ENCODE measurements around the gene RAD18. TPM values are rescaled to one million over a fixed set of nuclear protein-coding genes. Genes with fewer than 3 reads are reported as not detected.

Gene RAD18
- total RNA-seq, 2 donors from 2014 or later = 3.0 to 7.2 TPM

DNA sequence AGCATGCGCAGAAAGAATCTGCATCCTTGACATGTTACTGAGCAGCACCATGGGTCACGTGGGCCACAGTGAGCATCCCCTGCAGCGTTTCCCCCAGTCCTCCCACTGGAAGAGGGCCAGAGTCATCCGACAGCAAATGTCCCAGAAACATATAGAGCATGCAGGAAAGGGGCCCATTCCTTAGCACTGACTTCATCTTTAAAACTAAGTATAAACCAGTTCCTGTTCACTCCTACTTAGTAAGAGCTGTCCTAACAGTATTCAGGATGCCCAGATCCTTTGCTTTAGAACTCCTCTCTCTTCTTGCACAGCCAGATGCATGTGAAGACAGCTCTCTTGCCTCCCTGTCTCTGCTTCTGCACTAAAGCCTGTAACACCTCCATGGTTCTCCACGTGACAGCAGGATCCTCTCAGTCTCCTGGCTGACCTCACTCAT, 114.6 kb downstream of the RAD18 start:
- ATAC-seq (ENCODE audit: insufficient number of reproducible peaks, low FRiP score, low read depth) = no peak
- Histone ChIP-seq H3K4me1 (ENCODE audit: control insufficient read depth in 1 of 2, low read depth in 2 of 2) (peaks cover 0 to 27% of the 10 kb centered on the region in 2 donors), H3K4me3 (no peak overlapping the region), H3K9me3 (no peaks in the 10 kb centered on the region), H3K27ac (no peak overlapping the region), H3K36me3 (no peaks in the 10 kb centered on the region), H3K27me3 (replicated peaks; ENCODE audit: insufficient read depth) (no peaks in the 10 kb centered on the region)
- TF ChIP-seq, protein P1, sequence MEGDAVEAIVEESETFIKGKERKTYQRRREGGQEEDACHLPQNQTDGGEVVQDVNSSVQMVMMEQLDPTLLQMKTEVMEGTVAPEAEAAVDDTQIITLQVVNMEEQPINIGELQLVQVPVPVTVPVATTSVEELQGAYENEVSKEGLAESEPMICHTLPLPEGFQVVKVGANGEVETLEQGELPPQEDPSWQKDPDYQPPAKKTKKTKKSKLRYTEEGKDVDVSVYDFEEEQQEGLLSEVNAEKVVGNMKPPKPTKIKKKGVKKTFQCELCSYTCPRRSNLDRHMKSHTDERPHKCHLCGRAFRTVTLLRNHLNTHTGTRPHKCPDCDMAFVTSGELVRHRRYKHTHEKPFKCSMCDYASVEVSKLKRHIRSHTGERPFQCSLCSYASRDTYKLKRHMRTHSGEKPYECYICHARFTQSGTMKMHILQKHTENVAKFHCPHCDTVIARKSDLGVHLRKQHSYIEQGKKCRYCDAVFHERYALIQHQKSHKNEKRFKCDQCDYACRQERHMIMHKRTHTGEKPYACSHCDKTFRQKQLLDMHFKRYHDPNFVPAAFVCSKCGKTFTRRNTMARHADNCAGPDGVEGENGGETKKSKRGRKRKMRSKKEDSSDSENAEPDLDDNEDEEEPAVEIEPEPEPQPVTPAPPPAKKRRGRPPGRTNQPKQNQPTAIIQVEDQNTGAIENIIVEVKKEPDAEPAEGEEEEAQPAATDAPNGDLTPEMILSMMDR (IDR thresholded peaks at IDR 0.05) = no peak
- no peak for DNase-seq (ENCODE audit: low spot score)

GRCh38 chr3:8847317-8847716, 116.0 kb downstream of the RAD18 start:
- TF ChIP-seq, protein P1 (IDR thresholded peaks at IDR 0.05) = no peak
- DNase-seq (ENCODE audit: low spot score) (no peak), ATAC-seq (ENCODE audit: insufficient number of reproducible peaks, low FRiP score, low read depth) (no peak)
- Histone ChIP-seq H3K4me3 (no peak overlapping the region), H3K27me3 (replicated peaks; ENCODE audit: insufficient read depth) (no peaks in the 10 kb centered on the region), H3K27ac (no peak overlapping the region), H3K4me1 (ENCODE audit: control insufficient read depth in 1 of 2, low read depth in 2 of 2) (peaks cover 0 to 22% of the 10 kb centered on the region in 2 donors), H3K9me3 (no peaks in the 10 kb centered on the region), H3K36me3 (no peaks in the 10 kb centered on the region)

DNA sequence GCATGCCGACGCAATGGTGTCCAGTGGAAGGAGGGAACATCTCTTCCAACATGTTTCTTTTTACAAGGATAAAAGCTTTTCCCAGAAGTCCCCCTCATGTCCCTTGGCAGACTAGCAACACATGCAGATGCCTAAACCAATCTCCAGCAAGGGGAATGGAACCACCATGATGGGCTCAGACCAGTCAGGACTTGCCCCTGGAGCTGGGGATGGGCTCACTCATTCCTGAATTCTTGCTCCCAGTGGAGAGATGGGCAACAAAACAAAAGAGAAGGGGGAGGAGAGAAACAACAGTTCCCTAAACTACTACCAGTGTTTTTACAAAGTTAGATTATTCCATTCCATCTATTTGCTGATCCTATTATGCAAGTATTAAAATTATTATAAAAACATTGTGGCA, 117.1 kb downstream of the RAD18 start:
- no peaks in the 10 kb centered on the region for H3K27me3 ChIP-seq (replicated peaks; ENCODE audit: insufficient read depth)

DNA sequence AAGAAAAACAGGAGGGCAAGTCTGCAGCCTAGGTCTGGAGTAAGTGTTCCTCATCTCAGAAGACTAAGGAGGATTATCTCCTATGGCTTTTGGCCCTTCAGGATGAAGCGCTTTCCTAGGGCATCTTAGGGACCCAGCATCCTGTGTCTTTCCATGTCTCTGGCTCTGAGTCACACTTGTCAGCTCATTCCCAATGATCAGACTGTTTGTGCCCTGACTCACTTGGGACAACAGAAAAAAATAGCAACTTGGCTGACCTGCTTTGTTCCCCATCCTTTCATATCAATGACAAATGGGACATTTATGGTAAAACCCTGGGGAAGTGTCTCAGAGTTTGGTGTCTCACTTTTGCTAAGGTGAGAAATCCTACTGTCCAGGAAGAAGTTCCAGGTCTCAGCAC, 117.6 kb downstream of the RAD18 start:
- H3K36me3 ChIP-seq = no peaks in the 10 kb centered on the region
- peaks cover 0 to 11% of the 10 kb centered on the region in 2 donors for H3K4me1 ChIP-seq (ENCODE audit: control insufficient read depth in 1 of 2, low read depth in 2 of 2)
- H3K27ac ChIP-seq = peak overlapping the region in 1 of 2 donors; percentile 33
- TF ChIP-seq, protein P1 (IDR thresholded peaks at IDR 0.05) = no peak
- no peaks in the 10 kb centered on the region for H3K9me3 ChIP-seq
- H3K4me3 ChIP-seq = no peak overlapping the region
- ATAC-seq (ENCODE audit: insufficient number of reproducible peaks, low FRiP score, low read depth) (peak; percentile 4), DNase-seq (ENCODE audit: low spot score) (no peak)
- no peaks in the 10 kb centered on the region for H3K27me3 ChIP-seq (replicated peaks; ENCODE audit: insufficient read depth)

More for the DNA sequence above, 117.1 kb downstream of the RAD18 start:
- peak overlapping the region in 1 of 2 donors; percentile 33 for H3K27ac ChIP-seq
- no peak for DNase-seq (ENCODE audit: low spot score)
- ATAC-seq (ENCODE audit: insufficient number of reproducible peaks, low FRiP score, low read depth) = no peak
- H3K4me3 ChIP-seq = no peak overlapping the region
- no peaks in the 10 kb centered on the region for H3K36me3 ChIP-seq
- H3K4me1 ChIP-seq (ENCODE audit: control insufficient read depth in 1 of 2, low read depth in 2 of 2) = peaks cover 0 to 11% of the 10 kb centered on the region in 2 donors
- TF ChIP-seq, protein P1 (IDR thresholded peaks at IDR 0.05) = no peak
- H3K9me3 ChIP-seq = no peaks in the 10 kb centered on the region

GRCh38 chr3:8843347-8843746, 119.9 kb downstream of the RAD18 start:
- peaks cover 0 to 11% of the 10 kb centered on the region in 2 donors for H3K4me1 ChIP-seq (ENCODE audit: control insufficient read depth in 1 of 2, low read depth in 2 of 2)
- H3K9me3 ChIP-seq = no peaks in the 10 kb centered on the region
- H3K27ac ChIP-seq = no peak overlapping the region
- H3K4me3 ChIP-seq = no peak overlapping the region
- H3K36me3 ChIP-seq = no peaks in the 10 kb centered on the region
- ATAC-seq (ENCODE audit: insufficient number of reproducible peaks, low FRiP score, low read depth) = no peak
- TF ChIP-seq, protein P1 (IDR thresholded peaks at IDR 0.05) = no peak
- DNase-seq (ENCODE audit: low spot score) = no peak
- H3K27me3 ChIP-seq (replicated peaks; ENCODE audit: insufficient read depth) = no peaks in the 10 kb centered on the region
